HepG2 (cell line): ENCODE data around the gene THOC7. TPM values are rescaled to one million over a fixed set of nuclear protein-coding genes. Genes with fewer than 3 reads are reported as not detected.

Experiments used
- ATAC-seq: fragments of 200-7000 bp; cut with Tn5 transposase; 3 replicates; pipeline ENCODE4 v1.9.1; 2020; ENCODE audit warnings: mild to moderate bottlenecking, moderate library complexity
- BruUV-seq: library from RNA; stranded (reverse); fragments of 400-500 nt; replicated peaks from 2 replicates; lab custom pipeline; 2021; lab: Mats Ljungman, UMichigan
- CTCF ChIA-PET: fragments of 300-600 bp; formaldehyde crosslinking; extraction: SDS; loops from one replicate; lab custom pipeline; 2021; ENCODE audit warnings: low total read pairs, inconsistent platforms, low intra/inter-chr PET ratio; lab: Yijun Ruan, JAX
- POLR2A ChIA-PET: fragments of 350-600 bp; sonication (Branson Sonifier 250); formaldehyde crosslinking; loops from one replicate; lab custom pipeline; 2020; ENCODE audit warnings: antibody characterized with exemption, inconsistent platforms; lab: Yijun Ruan, JAX
- DNase-seq: peaks from one replicate; pipeline ENCODE4 v3.0.0-alpha.2; 2015; ENCODE audit warnings: low spot score
- FAIRE-seq: peaks from 3 replicates; lab custom pipeline; 2011; peaks lifted over from hg19 to GRCh38; lab: Jason Lieb, UNC
- H2AFZ ChIP-seq: one replicate; pipeline ENCODE4 v1.6.1; 2011; ENCODE audit warnings: low read length, inconsistent platforms
- H3K27ac ChIP-seq: fragments of 300-600 bp; 3 replicates; pipeline ENCODE4 v1.8.0; 2011; ENCODE audit warnings: mixed run types, mild to moderate bottlenecking, mixed read lengths, low read length, inconsistent platforms; ENCODE audit not compliant: insufficient read depth; ENCODE audit errors: extremely low read length
- H3K27me3 ChIP-seq, 2 experiments: fragments of 200-600 bp in 1 of 2; 2 replicates in 1 of 2; 3 replicates in 1 of 2; pipeline versions ENCODE4 v1.6.0 to v1.8.0; 2011; ENCODE audit warnings: low read length in 2 of 2, mild to moderate bottlenecking in 2 of 2, moderate library complexity in 2 of 2, inconsistent platforms in 1 of 2; ENCODE audit not compliant: insufficient read depth in 2 of 2, control insufficient read depth in 1 of 2
- H3K36me3 ChIP-seq, 2 experiments: fragments of 200-600 bp in 1 of 2; replicated peaks in 1 of 2; 2 replicates in 1 of 2; 3 replicates in 1 of 2; pipeline versions ENCODE4 v1.5.1 to v1.8.0; 2011; ENCODE audit warnings: low read length in 2 of 2, inconsistent platforms in 1 of 2; ENCODE audit not compliant: insufficient read depth in 2 of 2, control insufficient read depth in 1 of 2
- H3K4me1 ChIP-seq: 2 replicates; pipeline ENCODE4 v1.5.1; 2012; ENCODE audit warnings: low read length, inconsistent platforms; ENCODE audit not compliant: insufficient read depth
- H3K4me2 ChIP-seq: 2 replicates; pipeline ENCODE4 v1.6.0; 2011; ENCODE audit warnings: low read depth, low read length, inconsistent platforms
- H3K4me3 ChIP-seq, 3 experiments: fragments of 200-600 bp in 1 of 3; sonication (generic), shearing (Covaris generic) in 1 of 3; replicated peaks in 1 of 3; 2 replicates each; pipeline ENCODE4 v1.5.1; 2011 to 2016; ENCODE audit warnings: low read length in 3 of 3, inconsistent platforms in 2 of 3, low read depth in 2 of 3, mild to moderate bottlenecking in 2 of 3, control low read depth in 1 of 3, mixed read lengths in 1 of 3; ENCODE audit not compliant: insufficient read depth in 1 of 3
- H3K79me2 ChIP-seq: one replicate; pipeline ENCODE4 v1.6.1; 2011; ENCODE audit warnings: low read length, inconsistent platforms; ENCODE audit not compliant: insufficient read depth
- H3K9ac ChIP-seq: 2 replicates; pipeline ENCODE4 v1.6.0; 2011; ENCODE audit warnings: mild to moderate bottlenecking, low read depth, low read length, inconsistent platforms; ENCODE audit not compliant: insufficient read depth
- H3K9me3 ChIP-seq: 2 replicates; pipeline ENCODE4 v1.5.1; 2012; ENCODE audit warnings: mild to moderate bottlenecking, low read length
- H4K20me1 ChIP-seq: 2 replicates; pipeline ENCODE4 v1.6.0; 2011; ENCODE audit warnings: inconsistent platforms, mild to moderate bottlenecking, low read length, moderate library complexity; ENCODE audit not compliant: insufficient read depth
- FIP1L1 ChIP-seq: fragments of 200-400 bp; formaldehyde crosslinking; IDR thresholded peaks from 2 replicates; pipeline ENCODE4 v1.6.1; 2018; ENCODE audit warnings: low read depth, mild to moderate bottlenecking, low read length, moderate library complexity, borderline replicate concordance; ENCODE audit not compliant: insufficient read depth
- FLYWCH1 ChIP-seq: sonication (generic); formaldehyde crosslinking; IDR thresholded peaks from 2 replicates; pipeline ENCODE4 v1.8.1; 2023; ENCODE audit warnings: mild to moderate bottlenecking, missing genetic modification reagents
- FOSL1 ChIP-seq: sonication (generic); formaldehyde crosslinking; IDR thresholded peaks from 2 replicates; pipeline ENCODE4 v1.9.0; 2021; ENCODE audit warnings: missing genetic modification reagents, borderline replicate concordance
- KAT8 ChIP-seq: IDR thresholded peaks from 2 replicates; pipeline ENCODE4 v1.6.1; 2016; ENCODE audit warnings: missing genetic modification reagents, missing compliant biosample characterization
- KLF15 ChIP-seq: sonication (generic); formaldehyde crosslinking; IDR thresholded peaks from 2 replicates; pipeline ENCODE4 v1.8.1; 2023; ENCODE audit warnings: borderline replicate concordance, mild to moderate bottlenecking, inconsistent platforms, missing genetic modification reagents, mixed read lengths
- TBP ChIP-seq: sonication (generic); formaldehyde crosslinking; IDR thresholded peaks from 2 replicates; pipeline ENCODE4 v1.5.0; 2020; ENCODE audit warnings: missing genetic modification reagents
- TRIM24 ChIP-seq: sonication (generic); formaldehyde crosslinking; IDR thresholded peaks from 2 replicates; pipeline ENCODE4 v1.8.0; 2022; ENCODE audit warnings: mild to moderate bottlenecking, missing genetic modification reagents
- ZNF225 ChIP-seq: sonication (generic); formaldehyde crosslinking; IDR thresholded peaks from 2 replicates; pipeline ENCODE4 v1.4.0; 2020; ENCODE audit warnings: mild to moderate bottlenecking, missing genetic modification reagents
- ZNF562 ChIP-seq: sonication (generic); formaldehyde crosslinking; IDR thresholded peaks from 2 replicates; pipeline ENCODE4 v1.8.0; 2022; ENCODE audit warnings: missing genetic modification reagents, borderline replicate concordance
- ZNF782 ChIP-seq: sonication (generic); formaldehyde crosslinking; IDR thresholded peaks from 2 replicates; pipeline ENCODE4 v1.4.0; 2020; ENCODE audit warnings: missing genetic modification reagents, mild to moderate bottlenecking, borderline replicate concordance
- WGBS: methylation state at CpG from one replicate; pipeline ENCODE4 v1.1.6; 2017; ENCODE audit warnings: low lambda C conversion rate; 5-methylcytosine and 5-hydroxymethylcytosine counted together
- in situ Hi-C: cut with HindIII; loops from 2 replicates; pipeline ENCODE4 v1.10.0; 2017; ENCODE audit warnings: low pct_unique_long_range_greater_than_20kb; ENCODE audit not compliant: extremely low pct_ligation_motif_present
- intact Hi-C: fragments of 100-400 bp; cut with micrococcal nuclease; formaldehyde crosslinking; loops from one replicate; pipeline ENCODE4 v1.10.0; 2022; ENCODE audit not compliant: unreplicated experiment
- polyA plus RNA-seq, 8 experiments: library from polyadenylated mRNA; depleted of rRNA in 3 of 8; stranded (reverse) in 7 of 8; unstranded in 1 of 8; fragments of >200 nt; fragmentation: Illumina TruSeq in 4 of 8; extraction: Trizol in 4 of 8; gene quantifications; 2 replicates each; pipeline versions ENCODE4 v1.2.1 to v1.2.3, GENCODE V29; 2011 to 2016; ENCODE audit warnings: low read depth in 4 of 8, missing spikeins in 1 of 8, mixed read lengths in 1 of 8; ENCODE audit not compliant: insufficient read depth in 1 of 8
- total RNA-seq, 5 experiments: library from RNA; depleted of rRNA; stranded (reverse); fragments of >200 nt; fragmentation: Illumina TruSeq; extraction: Trizol; gene quantifications; 2 replicates each; pipeline ENCODE4 v1.2.3, GENCODE V29; 2016; ENCODE audit warnings: low read depth in 1 of 5
- TF ChIP-seq, protein P1 (sequence below): sonication (generic); formaldehyde crosslinking; IDR thresholded peaks from 2 replicates; pipeline ENCODE4 v1.5.1; 2020; ENCODE audit warnings: mild to moderate bottlenecking, missing genetic modification reagents, moderate library complexity
- TF ChIP-seq, protein P2 (sequence below): sonication (generic); formaldehyde crosslinking; IDR thresholded peaks from 2 replicates; pipeline ENCODE4 v1.5.1; 2020; ENCODE audit warnings: mild to moderate bottlenecking, moderate library complexity, missing genetic modification reagents
- TF ChIP-seq, protein P3 (sequence below): sonication (generic); formaldehyde crosslinking; IDR thresholded peaks from 2 replicates; pipeline ENCODE4 v1.9.0; 2021; ENCODE audit warnings: missing genetic modification reagents, borderline replicate concordance

The THOC7 gene
- total and polyA plus RNA-seq, 2 of the 13 experiments (the other 11 are each of a cell fraction or from before 2014, with no cell fraction given) = 32.8 to 63.5 TPM

DNA sequence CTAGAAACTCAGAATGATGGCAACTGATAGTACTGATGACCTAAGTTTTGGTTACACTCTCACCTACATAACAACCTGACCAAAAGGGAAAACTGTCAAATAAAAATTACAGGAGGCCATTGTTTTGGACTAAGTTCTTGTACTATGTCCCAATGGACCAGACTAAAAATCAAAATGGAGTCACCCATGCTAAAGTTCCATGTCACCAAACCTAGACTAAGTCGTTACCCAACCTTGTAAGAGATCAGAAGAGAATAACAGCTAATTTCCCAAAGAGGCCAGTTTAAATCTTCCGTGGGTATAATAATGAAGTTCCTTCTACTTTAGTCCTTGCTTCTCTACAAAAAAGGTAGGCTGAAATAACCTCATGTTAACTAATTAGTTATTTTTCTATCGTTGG lies 12.3 kb downstream of the THOC7 start:
- H3K4me3 ChIP-seq = no peak overlapping the region
- DNase-seq (no peak), ATAC-seq (no peak), FAIRE-seq (no peak)
- H4K20me1 ChIP-seq = no peaks in the 10 kb centered on the region
- no peak overlapping the region for H2AFZ ChIP-seq
- H3K27me3 ChIP-seq = no peaks in the 10 kb centered on the region
- H3K4me2 ChIP-seq = no peak overlapping the region
- ChIA-PET CTCF (no interaction called here), POLR2A (no interaction called here)
- intact Hi-C loops (no loop called here), in situ Hi-C loops (no loop called here)
- no TSS peak for BruUV-seq
- no peaks in the 10 kb centered on the region; a peak in 1 of 5 replicates for H3K36me3 ChIP-seq
- no peak overlapping the region for H3K9ac ChIP-seq
- no peaks in the 10 kb centered on the region for H3K4me1 ChIP-seq
- 98% methylated on average over 3 of the region's 3 CpGs for WGBS
- no peak overlapping the region for H3K27ac ChIP-seq
- no peaks in the 10 kb centered on the region for H3K9me3 ChIP-seq
- TF ChIP-seq FOSL1 (no peak), TRIM24 (CRISPR knock-in tag) (no peak), ZNF782 (CRISPR knock-in tag) (no peak), FLYWCH1 (CRISPR knock-in tag) (no peak), ZNF225 (CRISPR knock-in tag) (no peak), TBP (no peak), KLF15 (CRISPR knock-in tag) (no peak), FIP1L1 (no peak), ZNF562 (CRISPR knock-in tag) (no peak), KAT8 (CRISPR knock-in tag) (no peak)
- TF ChIP-seq, protein P1, sequence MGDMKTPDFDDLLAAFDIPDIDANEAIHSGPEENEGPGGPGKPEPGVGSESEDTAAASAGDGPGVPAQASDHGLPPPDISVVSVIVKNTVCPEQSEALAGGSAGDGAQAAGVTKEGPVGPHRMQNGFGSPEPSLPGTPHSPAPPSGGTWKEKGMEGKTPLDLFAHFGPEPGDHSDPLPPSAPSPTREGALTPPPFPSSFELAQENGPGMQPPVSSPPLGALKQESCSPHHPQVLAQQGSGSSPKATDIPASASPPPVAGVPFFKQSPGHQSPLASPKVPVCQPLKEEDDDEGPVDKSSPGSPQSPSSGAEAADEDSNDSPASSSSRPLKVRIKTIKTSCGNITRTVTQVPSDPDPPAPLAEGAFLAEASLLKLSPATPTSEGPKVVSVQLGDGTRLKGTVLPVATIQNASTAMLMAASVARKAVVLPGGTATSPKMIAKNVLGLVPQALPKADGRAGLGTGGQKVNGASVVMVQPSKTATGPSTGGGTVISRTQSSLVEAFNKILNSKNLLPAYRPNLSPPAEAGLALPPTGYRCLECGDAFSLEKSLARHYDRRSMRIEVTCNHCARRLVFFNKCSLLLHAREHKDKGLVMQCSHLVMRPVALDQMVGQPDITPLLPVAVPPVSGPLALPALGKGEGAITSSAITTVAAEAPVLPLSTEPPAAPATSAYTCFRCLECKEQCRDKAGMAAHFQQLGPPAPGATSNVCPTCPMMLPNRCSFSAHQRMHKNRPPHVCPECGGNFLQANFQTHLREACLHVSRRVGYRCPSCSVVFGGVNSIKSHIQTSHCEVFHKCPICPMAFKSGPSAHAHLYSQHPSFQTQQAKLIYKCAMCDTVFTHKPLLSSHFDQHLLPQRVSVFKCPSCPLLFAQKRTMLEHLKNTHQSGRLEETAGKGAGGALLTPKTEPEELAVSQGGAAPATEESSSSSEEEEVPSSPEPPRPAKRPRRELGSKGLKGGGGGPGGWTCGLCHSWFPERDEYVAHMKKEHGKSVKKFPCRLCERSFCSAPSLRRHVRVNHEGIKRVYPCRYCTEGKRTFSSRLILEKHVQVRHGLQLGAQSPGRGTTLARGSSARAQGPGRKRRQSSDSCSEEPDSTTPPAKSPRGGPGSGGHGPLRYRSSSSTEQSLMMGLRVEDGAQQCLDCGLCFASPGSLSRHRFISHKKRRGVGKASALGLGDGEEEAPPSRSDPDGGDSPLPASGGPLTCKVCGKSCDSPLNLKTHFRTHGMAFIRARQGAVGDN (CRISPR knock-in tag) = no peak
- TF ChIP-seq, protein P2, sequence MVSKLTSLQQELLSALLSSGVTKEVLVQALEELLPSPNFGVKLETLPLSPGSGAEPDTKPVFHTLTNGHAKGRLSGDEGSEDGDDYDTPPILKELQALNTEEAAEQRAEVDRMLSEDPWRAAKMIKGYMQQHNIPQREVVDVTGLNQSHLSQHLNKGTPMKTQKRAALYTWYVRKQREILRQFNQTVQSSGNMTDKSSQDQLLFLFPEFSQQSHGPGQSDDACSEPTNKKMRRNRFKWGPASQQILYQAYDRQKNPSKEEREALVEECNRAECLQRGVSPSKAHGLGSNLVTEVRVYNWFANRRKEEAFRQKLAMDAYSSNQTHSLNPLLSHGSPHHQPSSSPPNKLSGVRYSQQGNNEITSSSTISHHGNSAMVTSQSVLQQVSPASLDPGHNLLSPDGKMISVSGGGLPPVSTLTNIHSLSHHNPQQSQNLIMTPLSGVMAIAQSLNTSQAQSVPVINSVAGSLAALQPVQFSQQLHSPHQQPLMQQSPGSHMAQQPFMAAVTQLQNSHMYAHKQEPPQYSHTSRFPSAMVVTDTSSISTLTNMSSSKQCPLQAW (CRISPR knock-in tag) = no peak
- TF ChIP-seq, protein P3, sequence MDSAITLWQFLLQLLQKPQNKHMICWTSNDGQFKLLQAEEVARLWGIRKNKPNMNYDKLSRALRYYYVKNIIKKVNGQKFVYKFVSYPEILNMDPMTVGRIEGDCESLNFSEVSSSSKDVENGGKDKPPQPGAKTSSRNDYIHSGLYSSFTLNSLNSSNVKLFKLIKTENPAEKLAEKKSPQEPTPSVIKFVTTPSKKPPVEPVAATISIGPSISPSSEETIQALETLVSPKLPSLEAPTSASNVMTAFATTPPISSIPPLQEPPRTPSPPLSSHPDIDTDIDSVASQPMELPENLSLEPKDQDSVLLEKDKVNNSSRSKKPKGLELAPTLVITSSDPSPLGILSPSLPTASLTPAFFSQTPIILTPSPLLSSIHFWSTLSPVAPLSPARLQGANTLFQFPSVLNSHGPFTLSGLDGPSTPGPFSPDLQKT (CRISPR knock-in tag) = no peak
- peaks cover 9% of the 10 kb centered on the region for H3K79me2 ChIP-seq
